GM12892 (cell line): ENCODE data around the gene RARB.

ENCODE experiments used
- POLR2A ChIP-seq: IDR thresholded peaks from 2 replicates; pipeline ENCODE4 v1.6.1; 2011; ENCODE audit warnings: low read depth, low read length, control low read depth
- POLR2AphosphoS5 ChIP-seq: IDR thresholded peaks from 2 replicates; pipeline ENCODE4 v1.6.1; 2011; ENCODE audit warnings: low read depth, low read length, control low read depth
- TAF1 ChIP-seq: IDR thresholded peaks from 2 replicates; pipeline ENCODE4 v1.6.1; 2011; ENCODE audit warnings: low read depth, mild to moderate bottlenecking, control low read depth, low read length, borderline replicate concordance

DNA sequence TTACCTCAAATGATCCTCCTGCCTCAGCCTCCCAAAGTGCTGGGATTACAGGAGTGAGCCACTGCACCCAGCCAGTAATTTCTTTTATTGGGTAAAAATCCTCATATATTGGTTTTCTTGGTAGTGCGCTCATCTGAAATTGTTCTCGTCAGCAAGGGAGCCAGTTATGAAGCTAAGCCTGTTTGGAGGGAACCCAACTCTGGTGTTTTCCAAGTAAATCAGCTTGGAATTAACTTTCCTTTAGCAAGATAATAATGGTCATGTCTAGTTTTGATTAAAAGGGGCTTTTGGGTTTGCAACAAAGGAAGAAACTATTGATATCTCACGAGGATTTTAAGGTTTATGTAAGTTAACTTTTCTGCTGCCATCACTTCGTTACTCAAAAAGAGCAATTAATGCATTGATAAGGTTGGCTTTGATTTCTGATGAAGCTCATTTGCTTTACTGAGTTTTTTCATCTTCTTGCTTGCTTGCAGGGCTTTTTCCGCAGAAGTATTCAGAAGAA is 72.7 kb downstream of the RARB start:
- TF ChIP-seq POLR2A (no peak), POLR2AphosphoS5 (no peak), TAF1 (no peak)
